Natural killer cell (primary cell): ENCODE results near the gene CALML5. TPM values are rescaled to one million over a fixed set of nuclear protein-coding genes. Genes with fewer than 3 reads are reported as not detected.

Experiments used
- ATAC-seq, 3 donors: fragments of 150-1000 bp in 2 of 3; fragments of 200-7000 bp in 1 of 3; cut with Tn5 transposase; 1 replicate in 1 of 3; 2 replicates in 2 of 3; pipeline ENCODE4 v1.10.0; 2021; ENCODE audit warnings: mild to moderate bottlenecking in 2 of 3, moderate library complexity in 2 of 3
- DNase-seq, 2 donors: peaks; one replicate each; pipeline versions ENCODE4 v3.0.0 to v3.0.0-alpha.2; 2013 to 2021; ENCODE audit warnings: mixed read lengths in 1 of 2
- H3K27ac ChIP-seq: one replicate; pipeline ENCODE4 v1.5.1; 2013; ENCODE audit warnings: mild to moderate bottlenecking, low read length
- H3K27me3 ChIP-seq: one replicate; pipeline ENCODE4 v1.6.1; 2013; ENCODE audit warnings: low read length; ENCODE audit not compliant: control insufficient read depth, insufficient read depth
- H3K36me3 ChIP-seq: one replicate; pipeline ENCODE4 v1.6.1; 2013; ENCODE audit warnings: low read length; ENCODE audit not compliant: control insufficient read depth, insufficient read depth
- H3K4me1 ChIP-seq: one replicate; pipeline ENCODE4 v1.6.1; 2013; ENCODE audit warnings: low read length; ENCODE audit not compliant: control insufficient read depth, insufficient read depth
- H3K4me3 ChIP-seq: one replicate; pipeline ENCODE4 v1.5.1; 2013; ENCODE audit warnings: low read length
- H3K9me3 ChIP-seq: one replicate; pipeline ENCODE4 v1.6.1; 2013; ENCODE audit warnings: low read length; ENCODE audit not compliant: control insufficient read depth, insufficient read depth
- H3K27ac Mint-ChIP-seq, 2 donors: one replicate each; pipeline ENCODE4 v1.8.0; 2022; ENCODE audit warnings: mild to moderate bottlenecking in 2 of 2, mixed read lengths in 2 of 2, moderate library complexity in 1 of 2
- H3K27me3 Mint-ChIP-seq, 2 donors: one replicate each; pipeline ENCODE4 v1.8.0; 2022; ENCODE audit warnings: low read depth in 2 of 2, mixed read lengths in 2 of 2
- H3K36me3 Mint-ChIP-seq: one replicate; pipeline ENCODE4 v1.8.0; 2022; ENCODE audit warnings: mixed read lengths
- H3K4me1 Mint-ChIP-seq, 2 donors: one replicate each; pipeline ENCODE4 v1.8.0; 2022; ENCODE audit warnings: mixed read lengths in 2 of 2
- H3K4me3 Mint-ChIP-seq: one replicate; pipeline ENCODE4 v1.8.0; 2022; ENCODE audit warnings: mild to moderate bottlenecking, moderate library complexity, mixed read lengths
- H3K9me3 Mint-ChIP-seq, 2 donors: one replicate each; pipeline ENCODE4 v1.8.0; 2022; ENCODE audit warnings: mixed read lengths in 2 of 2
- CTCF ChIP-seq: fragments of 200-600 bp; IDR thresholded peaks from one replicate; pipeline ENCODE4 v1.8.0; 2022; ENCODE audit warnings: antibody characterized with exemption
- WGBS: methylation state at CpG from one replicate; pipeline ENCODE4 v1.1.7; 2013; ENCODE audit warnings: missing lambda C conversion rate; ENCODE audit not compliant: insufficient coverage; 5-methylcytosine and 5-hydroxymethylcytosine counted together
- intact Hi-C: fragments of 100-400 bp; cut with micrococcal nuclease; formaldehyde crosslinking; loops from one replicate; pipeline ENCODE4 v1.14.2; 2022
- total RNA-seq, 4 donors: library from RNA; stranded (reverse); fragments of 120-200 nt in 1 of 4; gene quantifications; one replicate each; pipeline versions ENCODE4 v1.2.3 to v1.2.4, GENCODE V29; 2013 to 2022

The CALML5 gene
- total RNA-seq, 3 donors from 2014 or later (not counting 1 experiment from before 2014, with no cell fraction given), result not detected

GRCh38 chr10:5479481-5480161 lies 19.7 kb downstream of the CALML5 start:
- 26% methylated on average over 12 of the region's 14 CpGs for WGBS
- H3K36me3 ChIP-seq, result no peaks in the 10 kb centered on the region
- Mint-ChIP-seq H3K9me3 (no peaks in the 10 kb centered on the region), H3K27me3 (no peaks in the 10 kb centered on the region), H3K27ac (no peak overlapping the region), H3K36me3 (no peaks in the 10 kb centered on the region), H3K4me3 (no peak overlapping the region), H3K4me1 (no peaks in the 10 kb centered on the region)
- H3K4me1 ChIP-seq, result no peaks in the 10 kb centered on the region
- ATAC-seq (peak in 1 of 3 donors; percentile 35), DNase-seq (no peak)
- TF ChIP-seq CTCF, result no peak
- no peaks in the 10 kb centered on the region for H3K9me3 ChIP-seq
- H3K4me3 ChIP-seq, result no peak overlapping the region
- intact Hi-C loops, result no loop called here
- no peaks in the 10 kb centered on the region for H3K27me3 ChIP-seq
- H3K27ac ChIP-seq, result no peak overlapping the region

GRCh38 chr10:5478694-5479305 lies 20.6 kb downstream of the CALML5 start:
- Histone ChIP-seq H3K27ac (no peak overlapping the region), H3K4me1 (no peaks in the 10 kb centered on the region), H3K27me3 (no peaks in the 10 kb centered on the region), H3K9me3 (no peaks in the 10 kb centered on the region), H3K4me3 (no peak overlapping the region), H3K36me3 (no peaks in the 10 kb centered on the region)
- intact Hi-C loops, result no loop called here
- H3K27me3 Mint-ChIP-seq, result no peaks in the 10 kb centered on the region
- H3K4me3 Mint-ChIP-seq, result no peak overlapping the region
- WGBS, result 89% methylated on average over 17 of the region's 18 CpGs
- H3K4me1 Mint-ChIP-seq, result no peaks in the 10 kb centered on the region
- ATAC-seq (no peak), DNase-seq (no peak)
- no peaks in the 10 kb centered on the region for H3K9me3 Mint-ChIP-seq
- TF ChIP-seq CTCF, result no peak
- no peaks in the 10 kb centered on the region for H3K36me3 Mint-ChIP-seq
- H3K27ac Mint-ChIP-seq, result no peak overlapping the region

- no peaks in the 10 kb centered on the region for H3K9me3 Mint-ChIP-seq
- H3K36me3 ChIP-seq, result no peaks in the 10 kb centered on the region
- TF ChIP-seq CTCF, result no peak
- H3K4me3 ChIP-seq, result no peak overlapping the region
- no peak overlapping the region for H3K4me3 Mint-ChIP-seq
- H3K27me3 ChIP-seq, result no peaks in the 10 kb centered on the region
- no peaks in the 10 kb centered on the region for H3K9me3 ChIP-seq
- no peaks in the 10 kb centered on the region for H3K27me3 Mint-ChIP-seq
- H3K27ac ChIP-seq, result no peak overlapping the region
- no peaks in the 10 kb centered on the region for H3K4me1 ChIP-seq
- ATAC-seq, result no peak
- H3K36me3 Mint-ChIP-seq, result no peaks in the 10 kb centered on the region
- no peak for DNase-seq
- WGBS, result 90% methylated on average over 11 of the region's 11 CpGs
- H3K4me1 Mint-ChIP-seq, result no peaks in the 10 kb centered on the region
- intact Hi-C loops, result no loop called here
- H3K27ac Mint-ChIP-seq, result no peak overlapping the region
These were observed 21.2 kb downstream of the CALML5 start for GRCh38 chr10:5477948-5478693.
